Measurements from ENCODE around the gene HDAC11. TPM values are rescaled to one million over a fixed set of nuclear protein-coding genes. Genes with fewer than 3 reads are reported as not detected.
"Not testable (repeated sequence)": the region's sequence is repeated elsewhere in the genome, so short reads cannot be mapped to it uniquely, and the experiment has no call there.

Gene HDAC11
- total and polyA plus RNA-seq, 11 donors, result 20.8 to 49.4 (median 30.7) TPM

- ATAC-seq (no peak), DNase-seq (peak in 1 of 5 donors; percentile 23)
- TF ChIP-seq POLR2A (IDR thresholded peaks at IDR 0.05) (no peak), CTCF (IDR thresholded peaks at IDR 0.05) (no peak)
- H3K27me3 ChIP-seq, result no peaks in the 10 kb centered on the region
- H3K27ac ChIP-seq, result no peak overlapping the region
- intact Hi-C loops (cut with DNase I), result no loop called here
- H3K36me3 ChIP-seq, result no peaks in the 10 kb centered on the region
- H3K4me1 ChIP-seq, result peaks cover 3 to 44% (median 32%) of the 10 kb centered on the region in 12 donors
- no peaks in the 10 kb centered on the region for H3K9me3 ChIP-seq
- H3K4me3 ChIP-seq, result no peak overlapping the region
- WGBS, 4 donors, result 94 to 95% (median 95%) methylated on average over 9 of the region's 9 CpGs
Measured at GRCh38 chr3:13520326-13520880, 40.3 kb downstream of the HDAC11 start.

- Histone ChIP-seq H3K27ac (no peak overlapping the region), H3K9me3 (no peaks in the 10 kb centered on the region), H3K4me1 (peaks cover under 1 to 44% (median 31%) of the 10 kb centered on the region in 12 donors), H3K27me3 (no peaks in the 10 kb centered on the region), H3K4me3 (no peak overlapping the region), H3K36me3 (no peaks in the 10 kb centered on the region)
- ATAC-seq (no peak), DNase-seq (no peak)
- WGBS, 4 donors, result 64 to 66% (median 65%) methylated on average over 6 of the region's 6 CpGs
- TF ChIP-seq CTCF (IDR thresholded peaks at IDR 0.05) (no peak), POLR2A (IDR thresholded peaks at IDR 0.05) (no peak)
- intact Hi-C loops (cut with DNase I), result no loop called here
Measured at GRCh38 chr3:13521309-13521708, 41.2 kb downstream of the HDAC11 start.

- intact Hi-C loops (cut with DNase I); H3K27ac ChIP-seq; H3K36me3 ChIP-seq; H3K4me3 ChIP-seq; H3K9me3 ChIP-seq; DNase-seq; ATAC-seq; H3K27me3 ChIP-seq: not testable (repeated sequence)
- 87 to 100% (median 96%) methylated on average over 2 of the region's 2 CpGs for WGBS, 4 donors
- peaks cover 0 to 44% (median 28%) of the 10 kb centered on the region in 12 donors for H3K4me1 ChIP-seq
Measured at GRCh38 chr3:13521749-13522148, 41.6 kb downstream of the HDAC11 start.

GRCh38 chr3:13522236-13522635 is 42.1 kb downstream of the HDAC11 start:
- WGBS, 4 donors, result 92 to 97% (median 94%) methylated on average over 5 of the region's 5 CpGs
- Histone ChIP-seq H3K27me3 (no peaks in the 10 kb centered on the region), H3K4me3 (no peak overlapping the region), H3K36me3 (no peaks in the 10 kb centered on the region), H3K4me1 (peaks cover 0 to 40% (median 23%) of the 10 kb centered on the region in 12 donors), H3K9me3 (no peaks in the 10 kb centered on the region), H3K27ac (no peak overlapping the region)
- ATAC-seq (no peak), DNase-seq (no peak)
- TF ChIP-seq POLR2A (IDR thresholded peaks at IDR 0.05) (no peak), CTCF (IDR thresholded peaks at IDR 0.05) (no peak)
- intact Hi-C loops (cut with DNase I), result no loop called here

Measured in heart left ventricle (tissue), 16 donors.